D721Med (cell line): Measurements from ENCODE around the gene RFX6.

Experiments used
- DNase-seq: peaks from one replicate; pipeline ENCODE4 v3.0.0; 2011; ENCODE audit warnings: low spot score; ENCODE audit not compliant: insufficient read length
- FAIRE-seq: peaks from 2 replicates; lab custom pipeline; 2011; peaks lifted over from hg19 to GRCh38; lab: Jason Lieb, UNC
- CTCF ChIP-seq: IDR thresholded peaks from 2 replicates; pipeline ENCODE4 v1.5.1; 2012; ENCODE audit warnings: mild to moderate bottlenecking, control low read depth; ENCODE audit not compliant: insufficient read depth; ENCODE audit errors: missing control alignments

The RFX6 gene

DNA sequence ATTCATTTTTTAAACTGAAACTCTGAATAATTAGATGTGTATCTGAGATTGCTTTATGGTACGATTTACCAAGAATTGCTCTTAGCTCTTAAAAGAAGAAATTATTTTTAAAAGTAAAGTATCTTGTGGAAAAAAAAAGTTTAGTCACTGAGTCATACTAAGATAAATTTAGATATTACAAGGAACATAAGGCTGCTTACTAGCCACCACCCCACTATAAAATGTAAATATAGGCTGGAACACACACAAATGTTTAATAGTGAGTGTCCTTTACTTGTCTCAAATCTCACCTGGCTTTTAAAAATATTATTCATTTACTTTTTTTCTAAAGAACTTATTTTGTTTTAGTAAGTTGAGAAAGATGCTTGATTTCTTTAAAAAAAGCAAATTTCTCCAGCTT is 17.6 kb downstream of the RFX6 start:
- no peak for FAIRE-seq

GRCh38 chr6:116895935-116896334 is 18.9 kb downstream of the RFX6 start:
- TF ChIP-seq CTCF = no peak
- FAIRE-seq (no peak), DNase-seq (no peak)

More for the DNA sequence above, 17.6 kb downstream of the RFX6 start:
- TF ChIP-seq CTCF = no peak
- no peak for DNase-seq

DNA sequence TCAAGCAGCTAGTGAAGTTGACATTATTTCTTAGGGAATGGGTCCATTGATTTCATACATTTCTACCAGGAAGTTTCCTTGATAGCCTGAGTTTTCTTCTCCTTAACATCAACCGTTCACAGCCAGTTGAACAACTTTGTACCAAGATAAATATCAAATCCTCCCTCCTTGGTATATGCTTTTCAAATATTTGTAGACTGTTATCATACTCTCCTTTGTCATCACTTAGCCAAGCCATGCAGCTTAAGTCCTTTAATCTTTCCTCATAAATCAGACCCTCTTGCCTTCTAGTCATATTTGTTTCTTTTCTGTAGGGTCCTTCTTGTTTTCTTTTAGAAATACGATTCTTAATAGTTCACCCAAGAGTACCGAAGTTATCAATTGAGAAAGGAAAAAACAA is 25.6 kb downstream of the RFX6 start:
- DNase-seq = no peak
- FAIRE-seq = no peak
- no peak for TF ChIP-seq CTCF

GRCh38 chr6:116922853-116923548 is 46.0 kb downstream of the RFX6 start:
- no peak for FAIRE-seq
- no peak for DNase-seq
- TF ChIP-seq CTCF = no peak

- DNase-seq = no peak
- FAIRE-seq = no peak
- TF ChIP-seq CTCF = no peak
These were observed 47.2 kb downstream of the RFX6 start for GRCh38 chr6:116924245-116924644.

DNA sequence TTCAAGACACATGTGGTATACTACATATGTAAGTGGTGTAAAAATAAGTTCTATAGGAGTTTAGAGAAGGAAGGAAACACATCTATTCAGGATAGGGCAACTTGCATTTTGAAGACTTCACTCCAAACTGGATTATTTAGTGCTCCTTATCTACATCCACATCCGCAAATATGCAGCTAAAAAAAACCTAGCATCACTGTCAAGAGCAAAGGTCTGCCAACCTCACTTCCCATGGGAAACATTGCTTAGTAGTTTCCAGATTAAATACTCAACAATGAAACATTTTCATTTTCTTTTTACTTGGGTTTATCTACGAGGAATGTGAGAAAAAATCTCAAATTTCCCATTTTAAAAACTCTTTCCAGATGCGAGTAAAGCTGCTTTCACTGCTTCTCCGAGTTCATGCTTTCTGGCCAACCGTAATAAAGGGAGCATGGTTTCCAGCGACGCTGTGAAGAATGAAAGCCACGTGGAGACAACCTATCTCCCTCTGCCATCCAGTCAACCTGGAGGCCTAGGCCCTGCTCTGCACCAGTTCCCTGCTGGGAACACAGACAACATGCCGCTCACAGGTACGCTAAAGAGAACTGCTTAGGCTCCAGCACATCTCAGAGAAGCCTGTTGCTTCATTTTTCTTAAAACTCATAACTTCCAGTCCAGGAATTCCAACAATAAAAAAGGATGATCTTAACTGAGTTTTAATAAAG is 48.2 kb downstream of the RFX6 start:
- FAIRE-seq = no peak
- no peak for TF ChIP-seq CTCF
- DNase-seq = no peak

DNA sequence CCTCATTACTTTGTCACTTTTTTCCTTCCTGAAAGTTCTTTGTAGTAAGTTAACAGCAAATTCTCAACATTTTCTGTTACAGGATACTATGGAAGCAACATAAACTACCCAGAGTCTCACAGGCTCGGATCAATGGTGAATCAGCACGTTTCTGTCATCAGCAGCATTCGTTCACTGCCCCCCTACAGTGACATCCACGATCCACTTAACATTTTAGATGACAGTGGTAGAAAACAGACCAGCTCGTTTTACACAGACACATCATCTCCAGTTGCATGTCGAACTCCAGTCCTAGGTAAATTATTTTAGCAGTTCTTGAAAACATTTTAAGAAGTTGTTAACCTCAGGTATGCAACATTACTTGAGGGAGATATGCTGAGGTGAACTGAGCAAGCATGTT is 51.6 kb downstream of the RFX6 start:
- TF ChIP-seq CTCF = no peak
- FAIRE-seq (no peak), DNase-seq (no peak)
